Uterus (tissue), 2 donors: ENCODE measurements around the gene DNAH11.

Source experiments
- POLR2A ChIP-seq, 2 donors: fragments of 450-650 bp; IDR thresholded peaks; one replicate each; pipeline ENCODE4 v1.6.1; 2016; ENCODE audit warnings: antibody characterized with exemption in 2 of 2, mild to moderate bottlenecking in 1 of 2, moderate library complexity in 1 of 2
- TF ChIP-seq, protein P1 (sequence below), 4 experiments: fragments of 200-600 bp in 2 of 4; fragments of 450-650 bp in 2 of 4; sonication (generic) in 2 of 4; IDR thresholded peaks; one replicate each; pipeline ENCODE4 v1.5.1; 2016 to 2019; ENCODE audit warnings: antibody characterized with exemption in 4 of 4, mild to moderate bottlenecking in 2 of 4, moderate library complexity in 1 of 4

DNA sequence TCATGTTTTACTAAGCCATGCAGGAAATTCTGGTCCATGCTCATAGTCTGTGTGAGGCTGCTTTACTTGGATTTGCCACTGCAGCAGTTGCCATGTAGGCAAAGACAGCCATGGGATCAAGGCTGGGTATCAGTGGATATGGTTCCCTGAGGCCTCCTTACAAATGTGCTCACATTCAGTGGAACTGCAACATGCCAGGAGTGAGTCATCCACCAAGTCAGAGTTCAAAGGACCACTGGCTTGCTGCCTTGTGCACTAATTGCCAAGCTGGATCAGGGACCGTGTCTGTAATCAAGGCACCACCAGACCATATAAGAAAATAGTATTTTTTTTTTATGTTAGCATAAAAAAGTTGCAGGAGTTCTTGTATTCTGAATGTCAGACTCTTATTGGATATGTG lies 301.9 kb downstream of the DNAH11 start:
- no peak for TF ChIP-seq POLR2A (IDR thresholded peaks at IDR 0.05)
- TF ChIP-seq, protein P1, sequence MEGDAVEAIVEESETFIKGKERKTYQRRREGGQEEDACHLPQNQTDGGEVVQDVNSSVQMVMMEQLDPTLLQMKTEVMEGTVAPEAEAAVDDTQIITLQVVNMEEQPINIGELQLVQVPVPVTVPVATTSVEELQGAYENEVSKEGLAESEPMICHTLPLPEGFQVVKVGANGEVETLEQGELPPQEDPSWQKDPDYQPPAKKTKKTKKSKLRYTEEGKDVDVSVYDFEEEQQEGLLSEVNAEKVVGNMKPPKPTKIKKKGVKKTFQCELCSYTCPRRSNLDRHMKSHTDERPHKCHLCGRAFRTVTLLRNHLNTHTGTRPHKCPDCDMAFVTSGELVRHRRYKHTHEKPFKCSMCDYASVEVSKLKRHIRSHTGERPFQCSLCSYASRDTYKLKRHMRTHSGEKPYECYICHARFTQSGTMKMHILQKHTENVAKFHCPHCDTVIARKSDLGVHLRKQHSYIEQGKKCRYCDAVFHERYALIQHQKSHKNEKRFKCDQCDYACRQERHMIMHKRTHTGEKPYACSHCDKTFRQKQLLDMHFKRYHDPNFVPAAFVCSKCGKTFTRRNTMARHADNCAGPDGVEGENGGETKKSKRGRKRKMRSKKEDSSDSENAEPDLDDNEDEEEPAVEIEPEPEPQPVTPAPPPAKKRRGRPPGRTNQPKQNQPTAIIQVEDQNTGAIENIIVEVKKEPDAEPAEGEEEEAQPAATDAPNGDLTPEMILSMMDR (IDR thresholded peaks at IDR 0.05) = no peak
